NCI-H345 treated with DMSO at 0.1 percent for 48 hours (cell line): Measurements from ENCODE around the gene EFS.
"Not testable (repeated sequence)": the region's sequence is repeated elsewhere in the genome, so short reads cannot be mapped to it uniquely, and the experiment has no call there.

Experiments
- DNase-seq: peaks from one replicate; lab custom pipeline; 2025; ENCODE audit not compliant: unreplicated experiment; lab: John Stamatoyannopoulos, UW

Gene EFS

GRCh38 chr14:23365036-23365731 lies at the start of gene EFS:
Gene EFS (minus strand): TSS chr14:23365172. CDS start chr14:23365025, 147 bp downstream.
- DNase-seq, result no peak

DNA sequence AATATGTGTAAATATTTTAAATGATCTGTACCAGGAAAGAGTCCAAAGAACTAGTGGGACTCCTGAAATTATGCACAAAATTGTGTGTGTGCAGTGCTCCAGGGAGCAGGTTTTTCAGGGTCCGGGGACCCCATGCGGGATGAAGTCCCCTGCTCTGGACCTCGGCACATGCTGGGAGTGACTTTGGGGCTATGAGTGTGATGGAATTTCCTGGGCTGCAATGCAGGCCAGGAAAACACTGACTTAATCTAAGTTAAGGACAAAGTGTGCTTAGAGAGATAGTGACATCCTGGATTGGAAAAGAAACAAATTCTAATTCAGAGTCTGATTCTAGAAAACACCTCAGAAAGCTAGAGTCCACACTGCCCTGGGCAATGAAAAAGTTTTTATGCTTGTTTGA lies 49.3 kb upstream of the EFS start:
- DNase-seq, result no peak

DNA sequence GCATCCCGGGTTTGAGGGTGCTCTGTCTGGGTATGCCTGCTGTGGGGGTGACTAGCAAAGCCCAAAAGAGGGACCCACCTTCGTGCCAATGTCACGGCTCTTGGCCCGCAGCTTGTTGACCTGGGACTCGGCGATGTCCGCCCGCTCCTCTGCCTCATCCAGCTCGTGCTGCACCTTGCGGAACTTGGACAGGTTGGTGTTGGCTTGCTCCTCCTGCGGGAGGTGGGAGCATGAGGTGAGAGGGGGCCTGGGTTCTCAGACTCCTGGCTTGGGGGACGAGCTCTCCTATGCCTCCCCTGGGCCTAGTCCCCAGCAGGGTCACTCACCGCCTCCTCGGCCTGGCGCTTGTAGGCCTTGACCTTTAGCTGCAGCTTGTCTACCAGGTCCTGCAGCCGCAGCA lies 48.7 kb upstream of the EFS start:
- DNase-seq, result no peak

DNA sequence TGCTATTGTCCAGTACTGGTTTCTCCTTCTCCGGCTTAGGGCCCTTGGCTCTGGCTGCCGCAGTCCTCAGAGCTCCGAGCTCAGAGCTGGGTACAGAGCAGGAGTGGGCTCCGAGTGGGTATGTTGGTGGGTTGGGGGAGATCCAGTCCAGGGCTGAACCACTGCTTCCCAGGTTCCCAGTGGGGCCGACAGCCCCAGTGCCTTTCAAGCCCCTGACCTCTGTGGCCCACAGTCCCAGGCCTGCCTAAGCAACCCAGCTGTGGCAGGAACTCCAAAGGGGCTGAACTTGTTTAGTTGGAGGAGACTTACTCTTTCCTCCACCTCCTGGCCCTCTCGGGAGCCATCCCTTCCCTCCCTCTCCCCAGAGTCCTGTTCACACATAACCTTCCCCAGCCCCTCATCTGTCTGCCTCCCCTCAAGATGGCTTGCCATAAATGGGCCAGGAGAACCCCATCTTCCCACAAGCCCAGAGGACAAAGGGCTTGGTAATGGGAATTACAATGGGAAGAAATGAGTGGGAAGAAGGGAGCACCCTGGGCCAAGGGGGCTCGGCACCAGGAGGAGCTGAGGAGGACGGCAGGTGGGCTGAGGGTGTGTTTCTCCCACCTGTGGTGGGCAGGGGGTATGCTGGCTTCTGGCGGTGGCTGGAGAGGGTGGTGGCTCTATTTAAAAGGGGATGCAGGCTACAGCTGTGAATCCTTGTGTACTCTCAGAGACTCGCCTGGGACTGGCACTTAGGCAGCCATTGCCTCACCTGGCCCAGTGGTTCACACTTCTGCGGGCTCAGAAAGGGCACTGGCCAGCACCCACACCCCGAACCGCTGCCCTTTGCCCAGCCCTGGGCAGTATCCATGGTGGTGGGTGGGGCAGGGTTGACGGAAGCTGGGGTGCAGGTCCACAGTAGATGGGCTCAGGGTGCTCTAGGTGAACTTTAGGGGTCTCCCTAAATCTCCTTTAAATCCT lies 46.9 kb upstream of the EFS start:
- no peak for DNase-seq

DNA sequence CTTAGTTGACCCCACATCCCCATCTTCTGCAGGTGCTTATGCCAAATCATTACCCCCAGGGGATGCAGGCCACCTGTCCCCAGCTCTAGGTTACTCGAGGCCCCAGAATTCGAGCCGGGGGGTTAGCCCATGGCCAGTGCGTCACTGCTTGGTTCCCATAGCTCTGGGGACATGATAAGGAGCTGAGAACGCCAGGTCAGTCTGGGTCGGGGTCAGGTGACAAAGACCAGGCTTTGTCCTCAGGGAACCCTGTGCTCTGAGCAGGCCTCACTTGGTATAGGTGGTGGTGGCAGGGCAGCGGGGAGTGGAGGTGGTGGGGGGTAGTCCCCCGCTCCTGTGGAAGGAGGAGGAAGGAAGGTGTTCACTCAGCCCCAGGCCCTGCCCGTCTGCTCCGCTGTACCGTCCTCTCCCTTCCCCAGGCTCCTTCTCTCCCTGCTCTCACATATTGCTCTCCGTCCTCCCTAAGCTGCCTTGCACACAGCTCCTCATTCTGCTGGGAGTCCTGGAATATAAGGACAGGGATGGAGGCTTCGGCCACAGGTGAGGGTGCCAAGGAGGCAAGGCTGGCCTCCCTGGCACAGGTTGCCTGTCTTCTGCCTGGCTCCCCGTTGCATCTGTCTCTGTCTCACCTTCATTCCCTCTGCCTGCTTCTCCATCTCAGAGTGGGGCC lies 45.1 kb upstream of the EFS start:
- no peak for DNase-seq

- no peak for DNase-seq
These were observed 44.5 kb upstream of the EFS start for GRCh38 chr14:23409475-23409874.

GRCh38 chr14:23408307-23408630 lies 43.3 kb upstream of the EFS start:
- DNase-seq, result no peak

GRCh38 chr14:23407516-23408306 lies 42.7 kb upstream of the EFS start, which contains the start of gene MYH6:
Gene MYH6 (minus strand): TSS chr14:23408273. CDS start chr14:23407223, 1,050 bp downstream.
- no peak for DNase-seq

DNA sequence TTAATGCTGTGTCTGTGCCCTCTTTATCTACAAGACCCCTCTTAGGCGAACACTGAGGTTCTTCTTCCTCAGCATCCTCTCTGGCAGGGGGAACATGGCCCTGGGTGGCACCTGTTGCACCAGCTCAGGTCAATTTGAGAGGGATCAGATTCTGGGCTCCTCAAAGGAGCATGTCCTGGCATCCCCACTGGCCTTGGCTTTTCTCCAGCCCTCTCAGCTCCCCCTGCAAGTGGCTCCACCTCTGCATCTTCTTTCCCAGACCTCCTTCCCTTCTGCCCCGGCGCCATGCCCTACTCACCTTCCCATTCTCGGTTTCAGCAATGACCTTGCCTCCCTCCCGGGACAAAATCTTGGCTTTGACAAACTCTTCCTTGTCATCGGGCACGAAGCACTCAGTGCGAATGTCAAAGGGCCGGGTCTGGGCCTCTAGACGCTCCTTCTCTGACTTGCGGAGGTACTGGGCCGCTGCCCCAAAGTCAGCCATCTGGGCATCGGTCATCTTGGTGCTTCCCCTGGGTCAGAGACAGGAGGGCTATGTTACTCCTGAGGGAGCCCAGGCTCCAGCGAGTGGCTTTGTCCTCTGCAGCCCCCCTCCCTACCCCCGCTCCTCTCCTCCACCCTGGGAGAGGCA lies 41.9 kb upstream of the EFS start:
- no peak for DNase-seq

DNA sequence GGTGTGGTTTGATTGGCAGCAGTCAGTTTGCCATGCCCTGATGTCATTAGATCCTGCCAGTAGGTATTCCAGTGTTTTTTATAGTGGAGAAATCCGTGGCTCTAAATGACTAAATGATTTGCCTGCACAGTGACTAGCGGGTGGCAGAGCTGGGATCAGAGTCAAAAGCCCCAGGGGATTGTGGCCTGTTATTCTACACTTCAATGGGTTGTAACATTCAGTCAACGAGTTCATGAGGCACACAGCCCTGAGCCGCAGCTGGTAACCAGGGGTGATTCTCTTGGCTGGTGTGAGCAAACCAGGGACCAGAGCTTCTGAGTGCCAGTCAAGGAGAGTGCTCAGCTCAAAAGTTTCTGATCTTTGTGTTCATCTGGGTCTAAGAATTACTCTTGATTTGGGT lies 41.3 kb upstream of the EFS start:
- no peak for DNase-seq

- DNase-seq, result no peak
These were observed 40.6 kb upstream of the EFS start for GRCh38 chr14:23405516-23406025.

- DNase-seq, result no peak
These were observed 40.1 kb upstream of the EFS start for GRCh38 chr14:23405096-23405495.

GRCh38 chr14:23404331-23404900 lies 39.4 kb upstream of the EFS start:
- DNase-seq, result no peak

- no peak for DNase-seq
These were observed 38.9 kb upstream of the EFS start for GRCh38 chr14:23403908-23404307.

GRCh38 chr14:23403139-23403438 lies 38.1 kb upstream of the EFS start:
- no peak for DNase-seq

GRCh38 chr14:23402296-23403138 lies 37.5 kb upstream of the EFS start:
- no peak for DNase-seq

DNA sequence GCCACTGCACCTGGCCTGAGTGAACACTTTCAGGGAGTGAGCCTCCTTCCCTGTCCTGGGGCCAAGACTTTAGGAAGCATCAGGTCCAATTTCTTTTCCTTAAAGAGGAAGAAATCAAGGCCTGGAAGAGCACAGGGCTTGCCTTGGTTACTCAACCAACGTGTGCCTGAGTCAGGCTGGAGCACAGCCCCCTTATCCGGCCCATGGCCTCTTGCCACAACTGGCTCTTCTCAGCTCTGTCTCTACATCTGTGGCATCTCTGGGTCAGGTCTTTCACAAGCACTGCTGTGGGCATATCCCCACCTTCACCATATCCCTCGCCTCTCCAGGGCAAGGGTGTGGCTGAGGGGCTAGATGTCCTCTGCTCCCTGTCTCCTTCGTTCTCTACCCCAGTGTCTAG lies 36.3 kb upstream of the EFS start:
- DNase-seq, result no peak

GRCh38 chr14:23400496-23401149 lies 35.7 kb upstream of the EFS start:
- DNase-seq, result not testable (repeated sequence)

- no peak for DNase-seq
These were observed 34.6 kb upstream of the EFS start for GRCh38 chr14:23399591-23399990.
